T-helper 2 cell treated with Interferon-gamma antibody and Interleukin-4, amounts not matched to agents 5 μg/mL and 100 μg/mL, for 36 hours (primary cell): ENCODE measurements around the gene ELMO2.

Experiments used
- DNase-seq: peaks from one replicate; pipeline ENCODE4 v3.0.0; 2021; ENCODE audit warnings: low spot score
- H3K27ac Mint-ChIP-seq: one replicate; pipeline ENCODE4 v1.8.0; 2021; ENCODE audit warnings: mild to moderate bottlenecking, mixed read lengths
- H3K27me3 Mint-ChIP-seq: one replicate; pipeline ENCODE4 v1.8.0; 2021; ENCODE audit warnings: low read depth, mixed read lengths
- H3K36me3 Mint-ChIP-seq: one replicate; pipeline ENCODE4 v1.8.0; 2021; ENCODE audit warnings: low read depth, mixed read lengths
- H3K4me1 Mint-ChIP-seq: one replicate; pipeline ENCODE4 v1.8.0; 2021; ENCODE audit warnings: low read depth, mixed read lengths
- H3K4me3 Mint-ChIP-seq: one replicate; pipeline ENCODE4 v1.8.0; 2022; ENCODE audit warnings: mild to moderate bottlenecking, moderate library complexity, mixed read lengths
- H3K9me3 Mint-ChIP-seq: one replicate; pipeline ENCODE4 v1.8.0; 2021; ENCODE audit warnings: mixed read lengths

Gene ELMO2

GRCh38 chr20:46332373-46333160, 73.8 kb downstream of the ELMO2 start:
- no peak overlapping the region for H3K4me3 Mint-ChIP-seq
- no peaks in the 10 kb centered on the region for H3K36me3 Mint-ChIP-seq
- no peaks in the 10 kb centered on the region for H3K4me1 Mint-ChIP-seq
- H3K27ac Mint-ChIP-seq: no peak overlapping the region
- H3K9me3 Mint-ChIP-seq: no peaks in the 10 kb centered on the region
- peaks cover 9% of the 10 kb centered on the region for H3K27me3 Mint-ChIP-seq
- no peak for DNase-seq

GRCh38 chr20:46331611-46332361, 74.6 kb downstream of the ELMO2 start:
- Mint-ChIP-seq H3K27ac (no peak overlapping the region), H3K4me1 (no peaks in the 10 kb centered on the region), H3K4me3 (no peak overlapping the region), H3K36me3 (no peaks in the 10 kb centered on the region), H3K9me3 (no peaks in the 10 kb centered on the region), H3K27me3 (peaks cover 9% of the 10 kb centered on the region)
- DNase-seq: no peak

GRCh38 chr20:46330831-46331371, 75.5 kb downstream of the ELMO2 start:
- Mint-ChIP-seq H3K4me3 (no peak overlapping the region), H3K9me3 (no peaks in the 10 kb centered on the region), H3K27ac (no peak overlapping the region), H3K36me3 (no peaks in the 10 kb centered on the region), H3K4me1 (no peaks in the 10 kb centered on the region), H3K27me3 (peaks cover 9% of the 10 kb centered on the region)
- DNase-seq: no peak

GRCh38 chr20:46330072-46330763, 76.2 kb downstream of the ELMO2 start:
- no peaks in the 10 kb centered on the region for H3K4me1 Mint-ChIP-seq
- no peaks in the 10 kb centered on the region for H3K36me3 Mint-ChIP-seq
- no peak overlapping the region for H3K27ac Mint-ChIP-seq

GRCh38 chr20:46328200-46328882, 78.1 kb downstream of the ELMO2 start:
- H3K36me3 Mint-ChIP-seq: no peaks in the 10 kb centered on the region
- no peak overlapping the region for H3K4me3 Mint-ChIP-seq
- peaks cover 4% of the 10 kb centered on the region for H3K27me3 Mint-ChIP-seq
- H3K4me1 Mint-ChIP-seq: no peaks in the 10 kb centered on the region
- no peak overlapping the region for H3K27ac Mint-ChIP-seq
- H3K9me3 Mint-ChIP-seq: no peaks in the 10 kb centered on the region
- DNase-seq: no peak

More at GRCh38 chr20:46330072-46330763, 76.2 kb downstream of the ELMO2 start:
- Mint-ChIP-seq H3K9me3 (no peaks in the 10 kb centered on the region), H3K27me3 (peaks cover 6% of the 10 kb centered on the region), H3K4me3 (no peak overlapping the region)
- no peak for DNase-seq

GRCh38 chr20:46327557-46327956, 78.9 kb downstream of the ELMO2 start:
- Mint-ChIP-seq H3K27ac (no peak overlapping the region), H3K27me3 (peaks cover 4% of the 10 kb centered on the region), H3K36me3 (no peaks in the 10 kb centered on the region), H3K4me3 (no peak overlapping the region), H3K9me3 (no peaks in the 10 kb centered on the region), H3K4me1 (no peaks in the 10 kb centered on the region)
- no peak for DNase-seq

GRCh38 chr20:46325789-46326188, 80.6 kb downstream of the ELMO2 start:
- Mint-ChIP-seq H3K9me3 (no peaks in the 10 kb centered on the region), H3K4me3 (no peak overlapping the region), H3K4me1 (no peaks in the 10 kb centered on the region), H3K36me3 (no peaks in the 10 kb centered on the region), H3K27ac (no peak overlapping the region), H3K27me3 (peaks cover 2% of the 10 kb centered on the region)
- DNase-seq: no peak

GRCh38 chr20:46324960-46325703, 81.3 kb downstream of the ELMO2 start:
- no peaks in the 10 kb centered on the region for H3K36me3 Mint-ChIP-seq
- no peak for DNase-seq
- no peak overlapping the region for H3K4me3 Mint-ChIP-seq
- H3K27me3 Mint-ChIP-seq: peaks cover 2% of the 10 kb centered on the region
- H3K9me3 Mint-ChIP-seq: no peaks in the 10 kb centered on the region
- no peak overlapping the region for H3K27ac Mint-ChIP-seq
- no peaks in the 10 kb centered on the region for H3K4me1 Mint-ChIP-seq

- H3K4me3 Mint-ChIP-seq: no peak overlapping the region
These were observed 82.0 kb downstream of the ELMO2 start for GRCh38 chr20:46324379-46324778.

GRCh38 chr20:46323557-46323956, 82.9 kb downstream of the ELMO2 start:
- no peak for DNase-seq
- Mint-ChIP-seq H3K36me3 (no peaks in the 10 kb centered on the region), H3K27me3 (peaks cover 9% of the 10 kb centered on the region), H3K4me1 (no peaks in the 10 kb centered on the region), H3K27ac (no peak overlapping the region), H3K9me3 (no peaks in the 10 kb centered on the region), H3K4me3 (no peak overlapping the region)

More at GRCh38 chr20:46324379-46324778, 82.0 kb downstream of the ELMO2 start:
- H3K9me3 Mint-ChIP-seq: no peaks in the 10 kb centered on the region
- no peaks in the 10 kb centered on the region for H3K36me3 Mint-ChIP-seq
- DNase-seq: no peak
- no peaks in the 10 kb centered on the region for H3K4me1 Mint-ChIP-seq
- H3K27ac Mint-ChIP-seq: no peak overlapping the region
- H3K27me3 Mint-ChIP-seq: peaks cover 8% of the 10 kb centered on the region

- Mint-ChIP-seq H3K36me3 (no peaks in the 10 kb centered on the region), H3K4me1 (no peaks in the 10 kb centered on the region), H3K27me3 (peaks cover 10% of the 10 kb centered on the region)
These were observed 83.8 kb downstream of the ELMO2 start for GRCh38 chr20:46322641-46323040.

GRCh38 chr20:46317685-46318177, 88.7 kb downstream of the ELMO2 start:
- Mint-ChIP-seq H3K4me1 (no peaks in the 10 kb centered on the region), H3K27me3 (peaks cover 53% of the 10 kb centered on the region), H3K9me3 (no peaks in the 10 kb centered on the region), H3K4me3 (no peak overlapping the region), H3K36me3 (no peaks in the 10 kb centered on the region), H3K27ac (no peak overlapping the region)
- no peak for DNase-seq

More at GRCh38 chr20:46322641-46323040, 83.8 kb downstream of the ELMO2 start:
- DNase-seq: no peak
- no peaks in the 10 kb centered on the region for H3K9me3 Mint-ChIP-seq
- H3K27ac Mint-ChIP-seq: no peak overlapping the region
- no peak overlapping the region for H3K4me3 Mint-ChIP-seq
